Hematopoietic multipotent progenitor cell (in vitro differentiated cells): ENCODE results near the gene SLC9A3. TPM values are rescaled to one million over a fixed set of nuclear protein-coding genes. Genes with fewer than 3 reads are reported as not detected.
"Not testable (repeated sequence)": the region's sequence is repeated elsewhere in the genome, so short reads cannot be mapped to it uniquely, and the experiment has no call there.

Experiments
- DNase-seq, 3 donors: peaks; one replicate each; pipeline ENCODE4 v3.0.0-alpha.2; 2011 to 2015; ENCODE audit warnings: low read depth in 2 of 3, low spot score in 2 of 3
- total RNA-seq: library from RNA; depleted of rRNA; stranded (reverse); fragments of >200 nt; gene quantifications from one replicate; pipeline ENCODE4 v1.2.3, GENCODE V29; 2012

Gene SLC9A3
- total RNA-seq, 1 donor, result 3.5 TPM

DNA sequence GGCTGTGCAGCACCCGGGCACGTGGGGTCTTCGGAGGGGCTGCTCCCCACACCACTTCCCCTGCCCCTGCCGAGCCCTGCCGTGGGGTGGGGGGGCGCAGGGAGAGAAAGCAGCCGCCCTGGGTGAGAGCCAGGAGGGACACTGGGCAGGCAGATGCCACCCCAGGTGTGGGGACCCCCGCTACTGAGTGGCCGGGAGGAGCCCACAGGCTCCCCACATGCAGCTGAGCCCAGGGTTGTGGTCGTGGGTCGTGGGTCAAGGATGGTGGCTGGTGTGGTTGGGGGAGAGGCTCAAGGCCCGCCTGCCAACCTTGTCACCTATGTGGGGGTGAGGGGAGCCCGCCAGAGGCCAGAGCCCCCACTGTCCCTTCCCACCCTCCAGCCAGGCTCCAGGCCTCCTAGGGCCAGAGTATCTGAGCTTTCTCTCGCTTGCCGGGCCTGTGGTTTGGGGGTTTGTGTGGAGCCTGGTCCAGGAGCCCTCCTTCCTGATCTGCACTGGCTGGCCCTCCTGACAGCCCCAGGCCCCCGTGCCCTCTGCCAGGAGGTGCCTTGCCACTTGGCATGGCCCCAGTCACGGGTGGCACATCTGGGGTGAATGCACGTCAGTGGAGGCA is 45.8 kb downstream of the SLC9A3 start:
- no peak for DNase-seq

DNA sequence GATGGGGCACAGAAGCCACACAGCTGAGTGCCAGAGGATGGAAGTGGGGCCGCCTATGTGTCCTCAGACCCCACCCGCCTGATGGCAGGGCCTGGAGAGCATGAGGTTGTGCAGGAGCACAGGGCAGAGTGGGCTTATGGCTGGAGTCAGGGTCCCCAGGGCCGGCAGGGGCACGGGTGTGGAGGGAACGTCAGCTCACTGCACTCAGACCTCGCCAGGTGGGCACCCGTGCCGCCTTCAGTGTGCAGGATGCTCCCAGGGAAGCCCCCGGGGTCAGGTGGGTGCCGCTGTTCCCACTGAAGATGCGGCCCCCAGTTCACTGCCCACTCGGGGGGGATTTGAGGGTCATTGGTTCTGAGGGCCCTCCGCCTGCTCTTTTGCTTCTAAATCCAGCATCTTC is 46.4 kb downstream of the SLC9A3 start:
- DNase-seq, result no peak

DNA sequence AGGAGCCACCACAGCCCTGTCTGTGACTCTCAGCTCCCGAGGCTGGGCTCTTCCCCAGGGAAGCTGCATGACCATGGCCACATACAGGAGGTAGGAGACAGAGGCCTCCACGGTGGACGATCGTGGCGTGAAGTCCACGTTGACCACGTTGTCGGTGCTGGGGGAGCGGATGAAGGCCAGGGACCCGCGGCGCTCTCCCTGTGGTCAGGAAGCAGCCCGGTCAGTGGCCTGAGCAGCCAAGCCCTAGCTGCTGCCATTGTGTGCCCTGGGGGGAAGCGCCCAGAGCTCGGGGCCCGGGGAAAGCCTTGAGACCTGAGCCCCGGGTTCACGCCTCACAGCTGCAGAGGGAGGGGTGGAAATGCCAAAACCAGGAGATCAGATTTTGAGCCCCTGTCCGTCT is 47.0 kb downstream of the SLC9A3 start:
- DNase-seq, result no peak

DNA sequence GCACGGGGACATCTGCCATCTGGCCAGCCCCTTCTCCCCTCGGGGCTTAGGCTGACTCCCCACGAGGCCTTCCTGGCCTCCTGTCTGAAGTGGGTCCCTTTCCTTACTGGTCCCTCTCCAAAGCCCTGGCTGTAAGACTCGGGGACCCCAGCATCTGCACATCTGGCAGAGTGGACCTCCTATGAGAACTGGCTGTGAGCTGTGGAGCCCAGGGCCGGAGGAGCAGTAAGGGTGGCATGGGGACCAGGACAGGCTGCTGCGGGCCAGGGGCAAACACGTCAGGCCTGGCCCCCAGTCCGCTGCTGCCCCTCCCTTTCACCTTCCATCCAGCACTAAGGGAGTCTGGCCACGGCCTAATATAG is 47.5 kb downstream of the SLC9A3 start:
- DNase-seq, result no peak

DNA sequence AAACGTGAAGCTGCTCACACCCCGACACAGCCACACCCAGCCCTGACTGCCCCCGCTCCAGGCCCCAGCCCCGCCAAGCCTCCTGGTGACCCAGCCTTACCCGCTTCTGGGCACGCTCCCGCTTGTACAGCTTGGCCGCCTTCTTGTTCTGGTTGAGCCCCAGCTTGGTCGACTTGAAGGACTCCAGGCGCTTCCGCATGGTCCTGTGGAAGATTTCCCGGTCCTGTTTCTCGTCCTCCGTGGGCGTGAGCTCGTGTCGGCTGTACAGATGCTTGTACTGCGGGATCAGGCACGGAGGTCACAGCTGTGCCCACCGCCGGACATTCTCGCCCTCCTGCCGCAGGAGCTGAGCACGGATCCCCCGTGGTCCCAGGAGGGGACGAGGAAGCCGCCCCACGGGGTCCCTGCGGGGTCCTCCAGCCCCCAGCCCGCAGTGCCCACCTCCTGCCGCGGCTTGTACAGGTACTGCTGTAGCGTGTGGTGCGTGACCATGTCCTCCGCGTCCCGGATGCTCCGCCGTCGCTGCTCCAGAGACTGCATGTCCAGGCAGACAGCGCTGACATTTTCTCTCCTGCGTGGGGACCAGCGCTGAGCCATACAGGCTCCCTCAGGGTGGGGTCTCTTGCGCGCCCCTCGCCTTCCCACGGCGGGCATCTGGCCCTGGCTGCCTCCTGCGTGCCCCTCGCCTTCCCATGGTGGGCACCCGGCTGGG is 48.0 kb downstream of the SLC9A3 start:
- no peak for DNase-seq

DNA sequence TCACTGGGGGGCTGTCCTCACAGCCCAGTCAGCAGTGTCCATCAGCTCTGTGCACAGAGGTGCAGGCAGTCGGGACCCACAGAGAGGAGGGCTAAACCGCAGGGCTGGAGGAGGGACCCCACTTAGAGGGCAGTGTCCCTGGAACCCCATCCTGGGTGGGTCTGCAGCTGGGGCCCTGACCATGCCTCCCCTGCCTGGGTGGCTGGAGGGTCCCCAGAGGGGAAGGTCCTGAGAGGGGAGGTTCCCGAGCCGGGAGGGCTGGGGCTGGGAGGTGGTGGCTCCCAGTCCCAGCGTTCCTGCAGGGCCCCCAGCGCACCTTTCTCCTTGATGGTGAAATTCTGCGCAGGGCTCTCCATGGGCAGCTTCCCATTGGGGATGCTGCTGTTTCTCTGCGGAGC is 48.5 kb downstream of the SLC9A3 start:
- DNase-seq, result no peak

DNA sequence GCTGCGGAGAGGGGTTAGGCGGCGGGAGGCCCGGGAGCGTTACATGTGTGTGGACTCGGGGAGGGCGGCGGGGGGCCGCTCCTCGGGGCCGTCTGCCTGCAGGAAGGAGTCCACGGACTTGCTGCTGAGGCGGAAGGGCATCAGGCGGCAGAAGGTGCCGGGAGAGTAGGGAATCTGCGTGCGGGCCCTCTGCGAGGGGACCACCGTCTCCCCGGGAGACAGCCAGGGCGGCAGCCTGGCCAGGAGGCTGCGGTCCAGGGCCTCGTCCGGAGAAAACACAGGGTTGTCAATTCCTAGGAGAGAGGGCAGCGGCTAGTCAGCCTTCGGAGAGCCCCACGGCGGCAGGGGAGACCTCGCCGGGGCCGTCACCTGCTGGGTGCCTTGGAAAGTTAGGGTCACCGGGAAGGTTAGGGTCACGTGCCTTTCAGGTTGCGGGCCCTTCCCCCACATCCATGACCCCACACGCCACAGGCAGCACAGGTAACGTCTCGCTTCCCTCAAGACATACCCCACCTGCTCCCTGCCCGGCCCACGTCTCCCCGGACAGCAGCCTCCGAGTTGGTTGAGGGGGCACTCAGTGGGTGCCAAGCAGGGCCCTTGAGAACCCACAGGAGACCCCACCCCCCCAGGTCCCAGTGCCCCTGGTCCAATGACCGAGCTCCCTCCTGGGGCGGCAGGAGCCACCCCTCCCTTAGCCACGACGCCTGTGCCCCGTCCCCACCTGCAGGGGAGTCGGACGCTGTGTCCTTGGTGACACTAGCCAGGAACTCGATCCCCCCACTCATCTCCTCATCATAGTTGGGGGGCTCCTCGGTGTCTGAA is 49.2 kb downstream of the SLC9A3 start:
- no peak for DNase-seq

DNA sequence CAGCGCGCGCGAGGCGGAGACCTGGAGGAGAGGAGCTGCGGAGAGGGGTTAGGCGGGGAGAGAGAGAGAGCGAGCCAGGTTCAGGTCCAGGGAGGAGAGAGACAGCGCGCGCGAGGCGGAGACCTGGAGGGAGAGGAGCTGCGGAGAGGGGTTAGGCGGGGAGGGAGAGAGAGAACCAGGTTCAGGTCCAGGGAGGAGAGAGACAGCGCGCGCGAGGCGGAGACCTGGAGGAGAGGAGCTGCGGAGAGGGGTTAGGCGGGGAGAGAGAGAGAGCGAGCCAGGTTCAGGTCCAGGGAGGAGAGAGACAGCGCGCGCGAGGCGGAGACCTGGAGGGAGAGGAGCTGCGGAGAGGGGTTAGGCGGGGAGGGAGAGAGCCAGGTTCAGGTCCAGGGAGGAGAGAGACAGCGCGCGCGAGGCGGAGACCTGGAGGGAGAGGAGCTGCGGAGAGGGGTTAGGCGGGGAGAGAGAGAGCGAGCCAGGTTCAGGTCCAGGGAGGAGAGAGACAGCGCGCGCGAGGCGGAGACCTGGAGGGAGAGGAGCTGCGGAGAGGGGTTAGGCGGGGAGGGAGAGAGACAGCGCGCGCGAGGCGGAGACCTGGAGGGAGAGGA is 49.9 kb downstream of the SLC9A3 start:
- DNase-seq, result not testable (repeated sequence)

DNA sequence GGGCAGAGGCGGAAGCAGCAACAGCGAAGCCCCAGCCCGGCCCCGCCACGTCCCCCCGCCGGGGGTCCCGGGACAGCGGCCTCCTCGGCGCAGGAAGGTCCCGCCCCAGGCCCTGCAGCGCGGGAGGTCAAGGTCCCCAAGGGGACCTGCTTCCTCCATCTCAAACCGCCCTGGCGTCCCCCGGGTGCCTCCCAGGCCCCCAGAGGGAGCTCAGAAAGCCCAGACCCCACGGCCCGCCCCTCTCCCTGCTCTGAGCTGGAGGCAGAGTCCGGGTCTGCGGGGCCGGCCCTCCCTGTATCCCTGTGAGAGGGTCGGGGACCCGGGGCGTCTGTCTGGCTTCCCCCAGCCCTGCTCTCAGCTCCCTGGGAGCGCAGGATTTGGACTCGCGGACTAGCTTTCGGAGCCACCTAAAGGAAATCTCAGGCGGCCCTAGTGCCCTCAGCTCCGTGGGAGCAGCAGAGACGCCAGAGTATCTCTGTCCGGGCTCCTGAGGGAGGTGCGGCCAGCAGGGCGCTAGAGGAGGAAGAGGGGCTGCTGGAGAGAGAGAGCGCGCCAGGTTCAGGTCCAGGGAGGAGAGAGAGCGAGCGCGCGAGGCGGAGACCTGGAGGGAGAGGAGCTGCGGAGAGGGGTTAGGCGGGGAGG is 50.6 kb downstream of the SLC9A3 start:
- peak in 2 of 3 donors; percentile 30 to 31 for DNase-seq

DNA sequence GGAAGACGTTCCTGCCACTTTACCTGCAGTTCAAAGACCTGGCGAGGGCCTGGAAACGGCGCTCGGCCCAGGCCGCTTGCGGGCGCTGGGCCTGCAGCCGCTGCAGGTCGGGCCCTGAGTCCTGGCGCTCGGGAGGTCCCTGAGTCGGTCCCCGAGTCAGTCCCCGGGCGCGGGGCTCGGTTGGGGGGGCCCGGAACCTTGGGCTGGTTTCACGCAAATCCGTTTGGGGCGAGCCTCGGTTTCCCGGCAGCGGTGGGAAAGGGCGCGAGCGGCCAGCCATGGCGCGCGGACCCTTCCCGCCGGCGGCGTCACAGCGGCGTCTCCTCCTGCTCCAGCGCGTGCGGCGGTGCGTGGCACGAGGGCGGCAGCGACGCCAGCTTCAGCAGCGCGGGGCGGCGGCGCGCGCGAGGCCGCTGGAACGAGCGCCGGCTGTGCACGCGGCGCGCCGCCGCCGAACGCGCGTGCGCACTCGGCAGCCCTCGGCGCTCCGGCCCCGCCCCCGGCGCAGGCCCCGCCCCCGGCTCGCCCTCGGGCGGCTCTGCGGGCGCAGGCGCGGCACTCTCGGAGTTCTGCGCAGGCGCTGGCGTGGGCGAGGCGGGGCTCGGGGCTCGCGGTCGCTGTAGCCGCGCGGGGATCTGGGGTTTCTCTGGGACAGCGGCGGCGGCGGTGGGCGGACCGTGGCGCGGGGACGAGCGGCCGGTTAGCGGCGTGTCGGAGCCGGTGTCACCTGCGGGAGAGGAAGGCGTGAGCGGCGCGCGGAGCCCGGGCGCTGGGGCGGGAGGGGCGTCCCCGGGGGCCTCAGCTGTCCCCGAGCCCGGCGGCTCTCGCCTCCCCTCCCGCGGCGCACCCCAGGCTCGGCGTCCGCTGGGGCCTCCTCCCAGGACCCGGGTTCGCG is 51.3 kb downstream of the SLC9A3 start:
- peak; percentile 80 to 88 (median 83) for DNase-seq

DNA sequence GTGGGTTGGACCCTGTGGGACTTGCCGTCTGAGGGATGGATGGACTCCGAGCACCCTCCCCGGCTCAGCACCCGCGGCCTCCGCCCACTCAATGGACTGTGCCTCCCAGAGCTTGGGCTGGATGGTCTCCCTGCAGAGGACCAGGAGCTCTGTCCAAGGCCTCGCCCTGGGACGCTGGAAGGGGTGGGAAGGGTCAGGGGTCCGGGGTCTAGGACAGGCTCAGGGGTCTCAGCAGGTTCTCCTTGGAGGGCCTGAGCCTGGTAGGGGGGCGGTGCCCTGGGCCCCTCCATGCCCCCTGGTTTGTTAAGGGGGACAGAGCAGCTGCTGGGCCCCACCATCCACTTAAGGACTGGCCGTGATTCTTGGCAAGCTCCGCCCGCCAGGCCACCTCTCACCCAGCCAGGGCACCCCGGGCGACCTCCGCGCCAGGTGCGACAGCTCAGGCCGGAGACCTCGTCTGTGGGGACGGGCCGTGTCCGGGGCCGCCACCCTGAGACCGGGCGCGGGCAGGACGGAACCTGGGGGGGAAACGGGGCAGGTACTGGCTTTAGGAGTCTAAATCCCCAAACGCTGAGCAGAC is 52.1 kb downstream of the SLC9A3 start:
- no peak for DNase-seq

DNA sequence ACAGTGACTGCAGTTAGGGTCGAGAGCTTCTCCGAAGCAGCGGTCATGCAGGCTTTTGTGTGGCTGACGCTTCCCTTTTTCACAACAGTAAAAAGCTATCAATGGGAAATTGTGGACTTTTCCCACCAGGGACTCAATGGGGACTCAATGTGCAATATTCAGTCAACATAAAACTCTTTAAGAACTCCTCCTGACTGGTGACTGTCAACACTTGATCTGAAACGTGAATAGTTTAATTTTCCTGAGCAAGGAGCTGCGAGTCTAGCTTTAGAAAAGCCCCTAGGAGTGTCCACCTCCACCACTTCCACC is 52.5 kb downstream of the SLC9A3 start:
- DNase-seq, result no peak

DNA sequence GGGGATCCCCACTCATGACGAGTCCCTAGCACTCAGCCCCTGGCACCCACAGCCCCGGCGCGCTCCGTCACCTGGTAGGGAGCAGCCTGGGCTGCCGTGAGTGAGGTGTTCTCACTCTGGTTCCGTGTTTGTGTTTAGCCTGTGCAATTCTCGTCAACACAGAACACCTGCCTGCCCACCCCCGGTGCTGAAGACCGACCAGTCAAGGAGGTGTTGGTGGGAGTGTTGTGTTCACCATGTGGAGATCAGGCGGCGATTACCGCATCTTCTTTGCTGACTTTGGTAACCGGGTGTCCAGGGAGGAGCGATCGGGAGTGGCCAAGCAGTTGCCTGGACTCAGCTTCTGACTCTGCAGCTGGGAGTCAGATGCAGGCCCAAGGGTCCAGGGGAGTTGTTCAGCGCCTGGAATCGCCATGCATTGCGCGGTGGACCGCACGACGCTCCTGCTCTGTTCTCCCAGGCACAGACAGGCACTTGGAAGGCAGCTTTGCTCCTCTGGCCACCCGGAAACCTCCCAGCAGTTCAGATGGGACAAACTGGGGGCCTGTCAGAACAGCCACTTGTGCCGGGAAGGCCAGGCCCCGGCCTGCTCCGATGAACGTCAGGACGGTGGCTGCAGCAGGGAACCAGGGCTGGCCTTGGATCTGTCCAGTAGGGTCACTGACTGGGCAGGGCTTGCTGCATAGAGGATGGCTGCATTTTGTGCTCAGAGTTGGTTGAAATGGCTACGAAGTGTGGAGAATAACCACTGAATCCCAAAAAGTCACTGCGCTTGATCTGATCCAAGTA is 53.1 kb downstream of the SLC9A3 start:
- no peak for DNase-seq

DNA sequence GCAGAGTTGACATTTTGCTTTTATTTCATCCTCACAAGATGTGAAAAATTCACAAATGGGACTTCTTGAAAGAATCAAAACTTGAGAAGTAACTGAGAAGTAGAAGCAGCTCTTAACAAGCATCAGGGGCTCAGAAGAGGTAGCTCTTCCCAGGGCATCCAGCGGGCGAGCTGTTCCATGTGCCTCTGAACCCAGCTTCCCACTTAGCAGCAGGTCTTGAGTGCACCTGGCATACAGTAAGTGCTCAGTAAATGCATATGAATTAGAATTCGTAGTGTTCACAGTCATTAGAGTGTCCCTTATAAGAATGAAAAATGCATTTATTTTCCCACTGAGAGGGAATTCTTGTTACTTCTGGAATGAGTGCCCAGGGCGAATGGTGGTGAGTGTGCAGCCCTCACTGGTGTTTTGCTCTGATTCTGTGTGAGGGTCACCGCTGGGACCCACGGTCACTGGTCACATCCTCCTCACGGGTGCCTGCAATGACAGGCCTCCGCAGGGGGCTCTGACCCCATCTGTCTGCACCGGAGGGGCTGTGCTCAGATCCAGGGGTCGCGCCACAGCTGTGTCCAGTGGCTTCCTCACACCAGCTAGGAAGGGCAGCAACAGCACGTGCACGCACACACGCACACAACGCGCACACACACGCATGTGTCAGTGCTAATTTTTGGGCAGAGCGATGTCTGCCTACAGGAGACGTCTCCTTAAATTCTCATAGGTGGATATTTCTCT is 54.3 kb downstream of the SLC9A3 start:
- DNase-seq, result no peak

DNA sequence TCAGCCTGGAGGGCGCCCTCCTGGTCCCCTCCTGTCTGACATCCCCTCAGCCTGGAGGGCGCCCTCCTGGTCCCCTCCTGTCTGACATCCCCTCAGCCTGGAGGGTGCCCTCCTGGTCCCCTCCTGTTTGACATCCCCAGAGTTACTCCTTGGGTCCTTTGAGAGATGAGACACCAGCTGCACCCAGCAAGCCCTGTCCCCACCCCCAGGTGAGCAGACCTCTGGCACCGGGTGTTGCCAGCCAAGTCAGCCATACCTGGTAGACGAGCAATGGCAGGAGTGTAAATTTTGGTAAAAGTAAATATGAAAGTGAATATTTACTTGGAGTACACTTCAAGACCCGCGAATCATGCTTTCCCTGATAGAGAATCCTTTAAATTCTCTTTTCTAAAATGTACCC is 55.8 kb downstream of the SLC9A3 start:
- no peak for DNase-seq

DNA sequence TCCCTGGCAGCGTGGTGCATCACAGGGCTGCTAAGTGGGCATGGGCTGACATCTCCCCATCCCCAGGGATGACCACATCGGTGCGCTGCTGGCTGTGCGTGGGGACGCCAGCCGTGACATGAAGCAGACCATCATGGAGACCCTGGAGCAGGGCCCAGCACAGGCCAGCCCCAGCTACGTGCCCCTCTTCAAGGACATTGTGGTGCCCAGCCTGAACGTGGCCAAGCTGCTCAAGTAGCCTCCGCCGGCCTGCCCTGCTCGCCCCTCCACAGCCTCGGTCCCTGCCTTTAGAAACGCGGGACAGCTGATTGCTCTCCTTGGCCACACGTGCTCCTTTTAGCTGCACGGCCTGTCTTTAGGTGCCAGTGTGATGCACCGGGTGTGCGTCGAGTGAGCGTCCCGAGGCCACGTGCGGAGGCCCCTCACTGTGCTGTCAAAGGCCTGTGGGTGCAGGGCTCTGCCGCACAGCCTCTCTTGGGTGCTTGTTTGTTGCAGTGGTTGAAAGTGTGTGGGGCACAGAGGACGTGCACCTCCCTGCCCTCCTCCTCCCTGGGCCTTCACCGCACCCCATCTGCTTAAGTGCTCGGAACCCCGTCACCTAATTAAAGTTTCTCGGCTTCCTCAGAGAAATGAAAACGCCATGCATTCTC is 57.5 kb downstream of the SLC9A3 start:
- DNase-seq, result no peak

DNA sequence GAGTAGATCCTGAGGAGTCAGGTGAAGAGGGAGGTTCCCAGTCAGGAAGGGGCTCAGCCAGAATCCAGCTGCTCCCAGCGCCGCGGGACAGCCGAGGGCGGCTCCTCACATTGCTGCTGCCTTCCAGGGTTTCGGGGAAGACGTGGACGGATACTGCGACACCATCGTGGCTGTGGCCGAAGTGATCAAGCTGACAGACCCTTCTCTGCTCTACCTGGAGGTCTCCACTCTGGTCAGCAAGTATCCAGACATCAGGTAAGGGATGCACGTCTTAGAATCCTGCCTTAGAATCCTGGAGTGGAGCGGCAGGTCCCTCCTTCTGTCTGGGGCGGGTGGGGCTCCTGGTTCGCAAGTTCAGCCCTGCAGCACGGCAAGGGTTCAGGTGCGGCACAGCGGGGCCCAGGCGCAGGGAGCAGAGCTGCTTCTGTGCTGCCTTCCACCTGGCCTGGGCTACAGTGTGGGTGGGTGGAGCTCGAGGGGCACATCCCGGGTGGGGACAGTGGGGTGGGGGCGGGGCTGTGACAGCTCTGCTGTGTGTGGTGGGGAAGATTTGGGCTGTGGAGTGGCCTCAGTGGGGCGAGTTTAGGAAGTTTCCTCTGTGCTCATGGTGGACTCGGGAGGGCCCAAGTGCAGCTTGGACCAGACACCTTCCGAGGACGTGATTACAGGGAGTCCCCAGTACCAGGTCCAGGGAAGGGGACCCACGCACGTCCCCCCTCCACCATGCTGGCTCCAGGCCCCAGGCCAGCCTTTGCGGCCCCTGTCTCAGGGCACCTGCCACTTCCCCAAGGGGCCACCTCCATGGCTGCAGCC is 58.5 kb downstream of the SLC9A3 start:
- no peak for DNase-seq
